Trophoblast cell (in vitro differentiated cells and primary cell): ENCODE results near the gene CACNA1D.

Source experiments
- DNase-seq, 2 donors: peaks; one replicate each; pipeline ENCODE4 v3.0.0-alpha.2; 2016
- H2AFZ ChIP-seq: 2 replicates; pipeline ENCODE4 v1.6.1; 2013; ENCODE audit warnings: low read length, moderate library complexity, mild to moderate bottlenecking; ENCODE audit not compliant: insufficient read depth, poor library complexity
- H2AK5ac ChIP-seq: 2 replicates; pipeline ENCODE4 v1.6.1; 2013; ENCODE audit warnings: mild to moderate bottlenecking, low read length
- H2BK120ac ChIP-seq: 2 replicates; pipeline ENCODE4 v1.6.1; 2013; ENCODE audit warnings: low read length, mild to moderate bottlenecking, moderate library complexity; ENCODE audit not compliant: insufficient read depth, poor library complexity
- H2BK12ac ChIP-seq: 2 replicates; pipeline ENCODE4 v1.6.1; 2013; ENCODE audit warnings: mild to moderate bottlenecking, low read length, moderate library complexity
- H2BK5ac ChIP-seq: 2 replicates; pipeline ENCODE4 v1.6.1; 2013; ENCODE audit warnings: low read length, low read depth, moderate library complexity, mild to moderate bottlenecking; ENCODE audit not compliant: poor library complexity
- H3K14ac ChIP-seq: 2 replicates; pipeline ENCODE4 v1.6.1; 2013; ENCODE audit warnings: mild to moderate bottlenecking, low read length
- H3K18ac ChIP-seq: 2 replicates; pipeline ENCODE4 v1.6.1; 2013; ENCODE audit warnings: mild to moderate bottlenecking, low read length
- H3K23ac ChIP-seq: 2 replicates; pipeline ENCODE4 v1.6.1; 2013; ENCODE audit warnings: low read length
- H3K27ac ChIP-seq: 2 replicates; pipeline ENCODE4 v1.5.1; 2013; ENCODE audit warnings: low read depth, mild to moderate bottlenecking, inconsistent platforms, low read length, moderate library complexity
- H3K27me3 ChIP-seq: 2 replicates; pipeline ENCODE4 v1.6.1; 2013; ENCODE audit warnings: inconsistent platforms, mild to moderate bottlenecking, low read length, moderate library complexity; ENCODE audit not compliant: insufficient read depth
- H3K36me3 ChIP-seq, 2 experiments: 1 replicate in 1 of 2; 2 replicates in 1 of 2; pipeline ENCODE4 v1.6.1; 2013; ENCODE audit warnings: low read length in 2 of 2, mild to moderate bottlenecking in 2 of 2, moderate library complexity in 1 of 2; ENCODE audit not compliant: insufficient read depth in 2 of 2, control insufficient read depth in 1 of 2
- H3K4ac ChIP-seq: 2 replicates; pipeline ENCODE4 v1.6.1; 2013; ENCODE audit warnings: low read depth, mild to moderate bottlenecking, low read length, moderate library complexity
- H3K4me1 ChIP-seq, 2 experiments: 1 replicate in 1 of 2; 2 replicates in 1 of 2; pipeline ENCODE4 v1.6.1; 2013; ENCODE audit warnings: low read length in 2 of 2, mild to moderate bottlenecking in 2 of 2, moderate library complexity in 1 of 2; ENCODE audit not compliant: insufficient read depth in 2 of 2, control insufficient read depth in 1 of 2
- H3K4me2 ChIP-seq: 2 replicates; pipeline ENCODE4 v1.6.1; 2013; ENCODE audit warnings: inconsistent platforms, mild to moderate bottlenecking, low read length, moderate library complexity
- H3K4me3 ChIP-seq: 2 replicates; pipeline ENCODE4 v1.5.1; 2013; ENCODE audit warnings: mild to moderate bottlenecking, low read depth, low read length, inconsistent platforms
- H3K79me1 ChIP-seq: one replicate; pipeline ENCODE4 v1.6.1; 2013; ENCODE audit warnings: low read length
- H3K79me2 ChIP-seq: 2 replicates; pipeline ENCODE4 v1.6.1; 2013; ENCODE audit warnings: low read length, mild to moderate bottlenecking; ENCODE audit not compliant: control insufficient read depth, insufficient read depth, poor library complexity
- H3K9ac ChIP-seq: 2 replicates; pipeline ENCODE4 v1.6.1; 2013; ENCODE audit warnings: mild to moderate bottlenecking, low read length
- H3K9me3 ChIP-seq: 2 replicates; pipeline ENCODE4 v1.6.1; 2013; ENCODE audit warnings: low read depth, mild to moderate bottlenecking, control low read depth, inconsistent platforms, low read length; ENCODE audit not compliant: insufficient read depth
- H4K12ac ChIP-seq: 2 replicates; pipeline ENCODE4 v1.6.1; 2013; ENCODE audit warnings: low read depth, mild to moderate bottlenecking, low read length, moderate library complexity
- H4K8ac ChIP-seq: 2 replicates; pipeline ENCODE4 v1.6.1; 2013; ENCODE audit warnings: low read depth, mild to moderate bottlenecking, low read length, moderate library complexity
- H4K91ac ChIP-seq: one replicate; pipeline ENCODE4 v1.6.1; 2013; ENCODE audit warnings: low read depth, mild to moderate bottlenecking, low read length, moderate library complexity
- WGBS: extraction: QIAGEN DNeasy Blood & Tissue Kit; methylation state at CpG from one replicate; pipeline ENCODE4 v1.1.7; 2013; ENCODE audit warnings: missing lambda C conversion rate; ENCODE audit not compliant: insufficient read length, insufficient coverage; ENCODE audit errors: extremely low coverage; 5-methylcytosine and 5-hydroxymethylcytosine counted together

Gene CACNA1D

DNA sequence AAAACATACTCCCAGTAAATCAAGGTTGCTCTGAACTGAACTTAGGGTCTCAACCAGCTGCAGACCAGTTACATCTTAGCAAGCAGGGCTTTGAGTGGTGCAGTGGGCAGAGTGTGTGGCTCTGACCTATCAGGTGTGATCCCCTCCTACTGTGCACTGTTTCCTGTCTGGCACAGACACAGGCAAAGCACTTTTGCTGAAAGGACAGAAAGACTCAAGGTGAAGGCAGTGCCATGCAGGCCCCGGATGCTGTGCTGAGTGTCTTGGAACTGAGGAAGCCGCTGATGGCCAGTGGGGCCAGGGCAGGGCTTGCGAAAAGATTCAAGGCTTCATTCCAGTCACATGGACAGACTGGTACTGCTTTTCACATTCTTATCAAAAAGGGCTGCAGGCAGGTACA is 85.2 kb downstream of the CACNA1D start:
- H2AK5ac ChIP-seq = no peak overlapping the region
- no peak overlapping the region for H2AFZ ChIP-seq
- H2BK12ac ChIP-seq = no peak overlapping the region
- H4K8ac ChIP-seq = no peak overlapping the region
- H3K18ac ChIP-seq = no peak overlapping the region
- H3K4ac ChIP-seq = no peak overlapping the region
- H2BK120ac ChIP-seq = no peak overlapping the region
- peaks cover 4% of the 10 kb centered on the region for H3K79me1 ChIP-seq
- no peak overlapping the region for H2BK5ac ChIP-seq
- peak overlapping the region; percentile 76 for H3K23ac ChIP-seq
- no peak overlapping the region for H3K4me3 ChIP-seq
- H4K12ac ChIP-seq = no peak overlapping the region
- no peak overlapping the region for H3K9ac ChIP-seq
- H3K4me2 ChIP-seq = no peak overlapping the region
- H3K36me3 ChIP-seq = no peaks in the 10 kb centered on the region
- no CpG with 5 or more reads among the region's 3 CpGs for WGBS
- H3K27ac ChIP-seq = no peak overlapping the region
- H3K27me3 ChIP-seq = no peaks in the 10 kb centered on the region
- H3K14ac ChIP-seq = no peak overlapping the region
- no peak for DNase-seq
- H4K91ac ChIP-seq = peak overlapping the region; percentile 38
- peaks cover 4% of the 10 kb centered on the region for H3K79me2 ChIP-seq
- H3K4me1 ChIP-seq = peaks cover 15 to 19% of the 10 kb centered on the region in 2 experiments
- peaks cover 3% of the 10 kb centered on the region for H3K9me3 ChIP-seq

GRCh38 chr3:53581671-53582070 is 87.3 kb downstream of the CACNA1D start:
- peaks cover 4% of the 10 kb centered on the region for H3K79me1 ChIP-seq
- H4K91ac ChIP-seq = no peak overlapping the region
- H2BK120ac ChIP-seq = no peak overlapping the region
- no peak overlapping the region for H3K4ac ChIP-seq
- no peak overlapping the region for H3K23ac ChIP-seq
- no peak overlapping the region for H2BK12ac ChIP-seq
- no peak overlapping the region for H2AK5ac ChIP-seq
- no peak overlapping the region for H4K12ac ChIP-seq
- no peak overlapping the region for H2BK5ac ChIP-seq
- no peak overlapping the region for H4K8ac ChIP-seq
- peaks cover 4% of the 10 kb centered on the region for H3K79me2 ChIP-seq
- H3K27me3 ChIP-seq = no peaks in the 10 kb centered on the region
- no peak for DNase-seq
- no peak overlapping the region for H2AFZ ChIP-seq
- H3K9ac ChIP-seq = no peak overlapping the region
- peaks cover 15 to 19% of the 10 kb centered on the region in 2 experiments for H3K4me1 ChIP-seq
- no peak overlapping the region for H3K18ac ChIP-seq
- H3K9me3 ChIP-seq = no peaks in the 10 kb centered on the region
- H3K27ac ChIP-seq = no peak overlapping the region
- no peak overlapping the region for H3K14ac ChIP-seq
- no CpG with 5 or more reads among the region's 3 CpGs for WGBS
- H3K4me3 ChIP-seq = no peak overlapping the region
- H3K36me3 ChIP-seq = no peaks in the 10 kb centered on the region
- no peak overlapping the region for H3K4me2 ChIP-seq

GRCh38 chr3:53583161-53583690 is 88.8 kb downstream of the CACNA1D start:
- Histone ChIP-seq H4K8ac (no peak overlapping the region), H2BK120ac (no peak overlapping the region), H2BK12ac (no peak overlapping the region), H4K91ac (peak overlapping the region; percentile 59), H3K36me3 (no peaks in the 10 kb centered on the region), H3K4me2 (no peak overlapping the region), H2BK5ac (no peak overlapping the region), H2AFZ (no peak overlapping the region), H3K27ac (no peak overlapping the region), H2AK5ac (no peak overlapping the region), H3K4me1 (peaks cover 7 to 12% of the 10 kb centered on the region in 2 experiments), H3K4ac (no peak overlapping the region), H3K9ac (no peak overlapping the region), H3K18ac (no peak overlapping the region), H3K27me3 (no peaks in the 10 kb centered on the region), H3K4me3 (no peak overlapping the region), H3K79me2 (peaks cover 2% of the 10 kb centered on the region), H3K9me3 (no peaks in the 10 kb centered on the region), H3K79me1 (no peaks in the 10 kb centered on the region), H4K12ac (no peak overlapping the region), H3K14ac (no peak overlapping the region), H3K23ac (no peak overlapping the region)
- WGBS = no CpG with 5 or more reads among the region's 2 CpGs
- no peak for DNase-seq

DNA sequence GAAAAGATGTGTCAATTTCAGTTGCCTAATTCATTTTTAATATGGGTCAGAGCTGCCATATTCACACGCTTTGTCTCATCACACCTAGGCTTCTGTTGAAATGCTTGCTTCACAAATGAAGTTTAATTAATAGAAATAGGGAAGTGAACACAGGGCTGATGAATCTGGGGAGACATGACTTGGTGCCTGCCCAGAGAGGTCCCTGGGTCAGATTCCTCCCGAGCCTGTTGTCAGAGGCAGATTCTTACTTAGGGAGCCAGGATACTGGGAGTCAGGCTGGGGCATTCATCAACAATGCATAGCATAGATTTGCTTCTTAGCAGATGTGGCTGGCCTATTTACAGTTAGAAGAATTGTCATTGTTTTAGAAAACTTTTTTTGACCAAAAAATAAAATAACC is 90.6 kb downstream of the CACNA1D start:
- peaks cover 0 to 4% of the 10 kb centered on the region in 2 experiments for H3K4me1 ChIP-seq
- no peak for DNase-seq
- H3K9me3 ChIP-seq = no peaks in the 10 kb centered on the region
- H3K4me3 ChIP-seq = no peak overlapping the region
- H3K79me1 ChIP-seq = no peaks in the 10 kb centered on the region
- H3K4ac ChIP-seq = no peak overlapping the region
- H2BK12ac ChIP-seq = no peak overlapping the region
- no peak overlapping the region for H3K18ac ChIP-seq
- H3K14ac ChIP-seq = no peak overlapping the region
- H3K4me2 ChIP-seq = no peak overlapping the region
- H3K9ac ChIP-seq = no peak overlapping the region
- no peak overlapping the region for H4K91ac ChIP-seq
- H3K23ac ChIP-seq = no peak overlapping the region
- H3K36me3 ChIP-seq = no peaks in the 10 kb centered on the region
- H3K79me2 ChIP-seq = peaks cover 2% of the 10 kb centered on the region
- no peak overlapping the region for H2BK120ac ChIP-seq
- no peak overlapping the region for H4K8ac ChIP-seq
- no peak overlapping the region for H2AK5ac ChIP-seq
- no peak overlapping the region for H2BK5ac ChIP-seq
- no peak overlapping the region for H3K27ac ChIP-seq
- no CpG with 5 or more reads among the region's 2 CpGs for WGBS
- H4K12ac ChIP-seq = no peak overlapping the region
- H2AFZ ChIP-seq = no peak overlapping the region
- H3K27me3 ChIP-seq = no peaks in the 10 kb centered on the region
